GM21529 (cell line): ENCODE results near the gene ZMYM4.
"Not testable (repeated sequence)": the region's sequence is repeated elsewhere in the genome, so short reads cannot be mapped to it uniquely, and the experiment has no call there.

Source experiments
- ATAC-seq: cut with Tn5 transposase; IDR thresholded peaks from one replicate; pipeline ENCODE4 v1.9.1; 2021; ENCODE audit not compliant: unreplicated experiment

Gene ZMYM4

GRCh38 chr1:35324486-35324885 lies 56.0 kb downstream of the ZMYM4 start:
- ATAC-seq: no peak

- ATAC-seq: no peak
These were observed 57.8 kb downstream of the ZMYM4 start for GRCh38 chr1:35326246-35326866.

- ATAC-seq: not testable (repeated sequence)
These were observed 63.1 kb downstream of the ZMYM4 start for GRCh38 chr1:35331618-35332017.

GRCh38 chr1:35334485-35334884 lies 66.0 kb downstream of the ZMYM4 start:
- no peak for ATAC-seq

GRCh38 chr1:35340519-35340918 lies 72.0 kb downstream of the ZMYM4 start:
- ATAC-seq: no peak

GRCh38 chr1:35345439-35345981 lies 77.0 kb downstream of the ZMYM4 start:
- no peak for ATAC-seq

- no peak for ATAC-seq
These were observed 82.4 kb downstream of the ZMYM4 start for GRCh38 chr1:35350872-35351271.

GRCh38 chr1:35359995-35360394 lies 91.5 kb downstream of the ZMYM4 start:
- no peak for ATAC-seq

- no peak for ATAC-seq
These were observed 93.1 kb downstream of the ZMYM4 start for GRCh38 chr1:35361638-35362037.

- ATAC-seq: no peak
These were observed 96.2 kb downstream of the ZMYM4 start for GRCh38 chr1:35364741-35365140.

- no peak for ATAC-seq
These were observed 99.4 kb downstream of the ZMYM4 start for GRCh38 chr1:35367914-35368313.

GRCh38 chr1:35369922-35370671 lies 101.6 kb downstream of the ZMYM4 start:
- ATAC-seq: no peak

GRCh38 chr1:35371506-35371905 lies 103.0 kb downstream of the ZMYM4 start:
- no peak for ATAC-seq

GRCh38 chr1:35377555-35377954 lies 109.0 kb downstream of the ZMYM4 start:
- no peak for ATAC-seq

- no peak for ATAC-seq
These were observed 111.0 kb downstream of the ZMYM4 start for GRCh38 chr1:35379317-35380000.

- ATAC-seq: not testable (repeated sequence)
These were observed 111.6 kb downstream of the ZMYM4 start for GRCh38 chr1:35380111-35380510.

- ATAC-seq: no peak
These were observed 113.6 kb downstream of the ZMYM4 start for GRCh38 chr1:35382107-35382506.

- no peak for ATAC-seq
These were observed 117.8 kb downstream of the ZMYM4 start for GRCh38 chr1:35386290-35386689.

- ATAC-seq: no peak
These were observed 118.5 kb downstream of the ZMYM4 start for GRCh38 chr1:35386959-35387358.

- ATAC-seq: no peak
These were observed 122.3 kb downstream of the ZMYM4 start for GRCh38 chr1:35390600-35391494.

- ATAC-seq: no peak
These were observed 125.9 kb downstream of the ZMYM4 start for GRCh38 chr1:35394386-35394785.
